HepG2 (cell line): ENCODE data around the gene SYNPR. TPM values are rescaled to one million over a fixed set of nuclear protein-coding genes. Genes with fewer than 3 reads are reported as not detected.

Experiments used
- ATM ChIP-seq: fragments of 450-650 bp; IDR thresholded peaks from 2 replicates; pipeline ENCODE4 v1.7.1; 2017; ENCODE audit warnings: mild to moderate bottlenecking, borderline replicate concordance
- FOXA1 ChIP-seq, 2 experiments: fragments of 450-650 bp in 1 of 2; sonication (generic) in 1 of 2; formaldehyde crosslinking in 1 of 2; IDR thresholded peaks; 2 replicates each; pipeline versions ENCODE4 v1.4.0 to v1.6.1; 2016 to 2020; ENCODE audit warnings: missing genetic modification reagents in 1 of 2
- FOXO4 ChIP-seq: sonication (generic); formaldehyde crosslinking; conservative IDR thresholded peaks from 2 replicates; pipeline ENCODE4 v1.8.1; 2023; ENCODE audit warnings: missing genetic modification reagents
- HNRNPK ChIP-seq: fragments of 200-400 bp; formaldehyde crosslinking; IDR thresholded peaks from 2 replicates; pipeline ENCODE4 v1.6.1; 2018; ENCODE audit warnings: low read length, low read depth, moderate library complexity, mild to moderate bottlenecking; ENCODE audit not compliant: poor library complexity, severe bottlenecking
- RAD51 ChIP-seq: fragments of 450-650 bp; IDR thresholded peaks from 2 replicates; pipeline ENCODE4 v1.6.1; 2016; ENCODE audit warnings: borderline replicate concordance
- ZNF451 ChIP-seq: sonication (generic); formaldehyde crosslinking; IDR thresholded peaks from 2 replicates; pipeline ENCODE4 v1.5.0; 2020; ENCODE audit warnings: mild to moderate bottlenecking, missing genetic modification reagents
- polyA plus RNA-seq, 8 experiments: library from polyadenylated mRNA; depleted of rRNA in 3 of 8; stranded (reverse) in 7 of 8; unstranded in 1 of 8; fragments of >200 nt; fragmentation: Illumina TruSeq in 4 of 8; extraction: Trizol in 4 of 8; gene quantifications; 2 replicates each; pipeline versions ENCODE4 v1.2.1 to v1.2.3, GENCODE V29; 2011 to 2016; ENCODE audit warnings: low read depth in 4 of 8, missing spikeins in 1 of 8, mixed read lengths in 1 of 8; ENCODE audit not compliant: insufficient read depth in 1 of 8
- total RNA-seq, 5 experiments: library from RNA; depleted of rRNA; stranded (reverse); fragments of >200 nt; fragmentation: Illumina TruSeq; extraction: Trizol; gene quantifications; 2 replicates each; pipeline ENCODE4 v1.2.3, GENCODE V29; 2016; ENCODE audit warnings: low read depth in 1 of 5
- TF ChIP-seq, protein P1 (sequence below): sonication (generic); formaldehyde crosslinking; IDR thresholded peaks from 2 replicates; pipeline ENCODE4 v1.4.0; 2020; ENCODE audit warnings: missing genetic modification reagents, borderline replicate concordance

The SYNPR gene
- total and polyA plus RNA-seq, 2 of the 13 experiments (the other 11 are each of a cell fraction or from before 2014, with no cell fraction given), result 0.04 TPM; not detected in 1

GRCh38 chr3:63473641-63474166, 195.6 kb downstream of the SYNPR start (continued):
- TF ChIP-seq FOXA1 (IDR thresholded peaks at IDR 0.05), result no peak
- no peak for TF ChIP-seq FOXA1 (CRISPR knock-in tag; IDR thresholded peaks at IDR 0.05)
- TF ChIP-seq ATM, result no peak
- no peak for TF ChIP-seq HNRNPK
- TF ChIP-seq, protein P1, sequence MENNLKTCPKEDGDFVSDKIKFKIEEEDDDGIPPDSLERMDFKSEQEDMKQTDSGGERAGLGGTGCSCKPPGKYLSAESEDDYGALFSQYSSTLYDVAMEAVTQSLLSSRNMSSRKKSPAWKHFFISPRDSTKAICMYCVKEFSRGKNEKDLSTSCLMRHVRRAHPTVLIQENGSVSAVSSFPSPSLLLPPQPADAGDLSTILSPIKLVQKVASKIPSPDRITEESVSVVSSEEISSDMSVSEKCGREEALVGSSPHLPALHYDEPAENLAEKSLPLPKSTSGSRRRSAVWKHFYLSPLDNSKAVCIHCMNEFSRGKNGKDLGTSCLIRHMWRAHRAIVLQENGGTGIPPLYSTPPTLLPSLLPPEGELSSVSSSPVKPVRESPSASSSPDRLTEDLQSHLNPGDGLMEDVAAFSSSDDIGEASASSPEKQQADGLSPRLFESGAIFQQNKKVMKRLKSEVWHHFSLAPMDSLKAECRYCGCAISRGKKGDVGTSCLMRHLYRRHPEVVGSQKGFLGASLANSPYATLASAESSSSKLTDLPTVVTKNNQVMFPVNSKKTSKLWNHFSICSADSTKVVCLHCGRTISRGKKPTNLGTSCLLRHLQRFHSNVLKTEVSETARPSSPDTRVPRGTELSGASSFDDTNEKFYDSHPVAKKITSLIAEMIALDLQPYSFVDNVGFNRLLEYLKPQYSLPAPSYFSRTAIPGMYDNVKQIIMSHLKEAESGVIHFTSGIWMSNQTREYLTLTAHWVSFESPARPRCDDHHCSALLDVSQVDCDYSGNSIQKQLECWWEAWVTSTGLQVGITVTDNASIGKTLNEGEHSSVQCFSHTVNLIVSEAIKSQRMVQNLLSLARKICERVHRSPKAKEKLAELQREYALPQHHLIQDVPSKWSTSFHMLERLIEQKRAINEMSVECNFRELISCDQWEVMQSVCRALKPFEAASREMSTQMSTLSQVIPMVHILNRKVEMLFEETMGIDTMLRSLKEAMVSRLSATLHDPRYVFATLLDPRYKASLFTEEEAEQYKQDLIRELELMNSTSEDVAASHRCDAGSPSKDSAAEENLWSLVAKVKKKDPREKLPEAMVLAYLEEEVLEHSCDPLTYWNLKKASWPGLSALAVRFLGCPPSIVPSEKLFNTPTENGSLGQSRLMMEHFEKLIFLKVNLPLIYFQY (CRISPR knock-in tag), result no peak
- no peak for TF ChIP-seq ZNF451 (CRISPR knock-in tag)
- TF ChIP-seq FOXO4 (CRISPR knock-in tag), result no peak
- no peak for TF ChIP-seq RAD51
- TF ChIP-seq, all 625 proteins: peak for 0
